Left ventricle myocardium inferior (tissue), 1 donor: ENCODE measurements around the gene C3orf20. TPM values are rescaled to one million over a fixed set of nuclear protein-coding genes. Genes with fewer than 3 reads are reported as not detected.

ENCODE experiments used
- DNase-seq: peaks from one replicate; pipeline ENCODE4 v3.0.0-alpha.2; 2020
- H3K27ac ChIP-seq: fragments of 200-600 bp; replicated peaks from 2 replicates; pipeline ENCODE4 v1.8.0; 2021
- H3K27me3 ChIP-seq: fragments of 200-600 bp; 2 replicates; pipeline ENCODE4 v1.8.0; 2021; ENCODE audit warnings: low read depth
- H3K36me3 ChIP-seq: fragments of 200-600 bp; 2 replicates; pipeline ENCODE4 v1.8.0; 2021
- H3K4me1 ChIP-seq: fragments of 200-600 bp; 2 replicates; pipeline ENCODE4 v1.8.0; 2021
- H3K4me3 ChIP-seq: fragments of 200-600 bp; 2 replicates; pipeline ENCODE4 v1.8.0; 2021; ENCODE audit warnings: mild to moderate bottlenecking, moderate library complexity
- H3K9me3 ChIP-seq: fragments of 200-600 bp; replicated peaks from 2 replicates; pipeline ENCODE4 v1.8.0; 2021
- CTCF ChIP-seq: fragments of 200-600 bp; IDR thresholded peaks from 2 replicates; pipeline ENCODE4 v1.8.0; 2021; ENCODE audit warnings: antibody characterized with exemption, mild to moderate bottlenecking, borderline replicate concordance
- intact Hi-C: fragments of 100-400 bp; cut with micrococcal nuclease; formaldehyde crosslinking; loops from one replicate; pipeline ENCODE4 v1.11.0; 2022
- total RNA-seq: library from RNA; stranded (reverse); fragmentation: NEBNext Ultra II Directional; extraction: Animal tissue kit (Norgen Biotek cat#: 25700); gene quantifications from one replicate; pipeline ENCODE4 v1.2.1, GENCODE V29; 2021
- donor health status: DM: no; HTN: yes; CAD: no; lungs with severe emphysema.

Gene C3orf20
- total RNA-seq, 1 donor from 2014 or later, result not detected

GRCh38 chr3:14721126-14721864 is 46.4 kb downstream of the C3orf20 start:
- H3K9me3 ChIP-seq, result no peaks in the 10 kb centered on the region
- peaks cover 25% of the 10 kb centered on the region for H3K4me1 ChIP-seq
- no peak for TF ChIP-seq CTCF
- H3K27ac ChIP-seq, result no peak overlapping the region
- no peak for DNase-seq
- H3K27me3 ChIP-seq, result no peaks in the 10 kb centered on the region
- H3K36me3 ChIP-seq, result no peaks in the 10 kb centered on the region
- no peak overlapping the region for H3K4me3 ChIP-seq
- intact Hi-C loops, result no loop called here

- Histone ChIP-seq H3K36me3 (no peaks in the 10 kb centered on the region), H3K27ac (peak overlapping the region; percentile 79), H3K9me3 (no peaks in the 10 kb centered on the region), H3K27me3 (no peaks in the 10 kb centered on the region), H3K4me1 (peaks cover 37% of the 10 kb centered on the region), H3K4me3 (no peak overlapping the region)
- no peak for DNase-seq
- TF ChIP-seq CTCF, result no peak
- intact Hi-C loops, result no loop called here
Measured at GRCh38 chr3:14725013-14725412, 50.1 kb downstream of the C3orf20 start.

- Histone ChIP-seq H3K27me3 (no peaks in the 10 kb centered on the region), H3K36me3 (no peaks in the 10 kb centered on the region), H3K27ac (peak overlapping the region; percentile 79), H3K4me3 (no peak overlapping the region), H3K9me3 (no peaks in the 10 kb centered on the region), H3K4me1 (peaks cover 37% of the 10 kb centered on the region)
- peak; percentile 15 for TF ChIP-seq CTCF
- peak; percentile 63 for DNase-seq
- intact Hi-C loops, result no loop called here
Measured at GRCh38 chr3:14725564-14726440, 50.9 kb downstream of the C3orf20 start.

GRCh38 chr3:14726441-14726780 is 51.5 kb downstream of the C3orf20 start:
- intact Hi-C loops, result no loop called here
- no peak for DNase-seq
- H3K27ac ChIP-seq, result peak overlapping the region; percentile 79
- no peaks in the 10 kb centered on the region for H3K9me3 ChIP-seq
- H3K4me3 ChIP-seq, result no peak overlapping the region
- peaks cover 37% of the 10 kb centered on the region for H3K4me1 ChIP-seq
- TF ChIP-seq CTCF, result no peak
- H3K27me3 ChIP-seq, result no peaks in the 10 kb centered on the region
- no peaks in the 10 kb centered on the region for H3K36me3 ChIP-seq

- H3K27ac ChIP-seq, result no peak overlapping the region
- H3K4me1 ChIP-seq, result peaks cover 37% of the 10 kb centered on the region
- no peaks in the 10 kb centered on the region for H3K27me3 ChIP-seq
- intact Hi-C loops, result no loop called here
- DNase-seq, result no peak
- no peak overlapping the region for H3K4me3 ChIP-seq
- H3K9me3 ChIP-seq, result no peaks in the 10 kb centered on the region
- no peaks in the 10 kb centered on the region for H3K36me3 ChIP-seq
- TF ChIP-seq CTCF, result no peak
Measured at GRCh38 chr3:14728113-14728512, 53.2 kb downstream of the C3orf20 start.
